KMS-11 (cell line): ENCODE results near the gene CFLAR.

Source experiments
- H2AFZ ChIP-seq: fragments of 200-600 bp; sonication (generic); 2 replicates; pipeline ENCODE4 v1.6.1; 2016; ENCODE audit warnings: antibody characterized with exemption, mixed run types, low read depth
- H3K27ac ChIP-seq: fragments of 200-600 bp; sonication (generic); 2 replicates; pipeline ENCODE4 v1.6.1; 2016; ENCODE audit warnings: mild to moderate bottlenecking, mixed run types
- H3K27me3 ChIP-seq: fragments of 200-600 bp; sonication (generic); 2 replicates; pipeline ENCODE4 v1.6.1; 2017; ENCODE audit warnings: mild to moderate bottlenecking, low read depth, mixed run types, moderate library complexity; ENCODE audit not compliant: insufficient read depth
- H3K36me3 ChIP-seq: fragments of 200-600 bp; sonication (generic); 2 replicates; pipeline ENCODE4 v1.6.1; 2017; ENCODE audit warnings: mild to moderate bottlenecking, mixed run types; ENCODE audit not compliant: insufficient read depth
- H3K4me1 ChIP-seq: fragments of 200-600 bp; sonication (generic); 2 replicates; pipeline ENCODE4 v1.6.1; 2016; ENCODE audit warnings: mild to moderate bottlenecking, low read depth, mixed run types; ENCODE audit not compliant: poor library complexity, severe bottlenecking
- H3K4me2 ChIP-seq: fragments of 200-600 bp; sonication (generic); 2 replicates; pipeline ENCODE4 v1.7.0; 2016; ENCODE audit warnings: mild to moderate bottlenecking, mixed run types
- H3K4me3 ChIP-seq: fragments of 200-600 bp; sonication (generic); IDR thresholded peaks from 2 replicates; pipeline ENCODE4 v1.6.1; 2017; ENCODE audit warnings: low read depth, low read length, mixed read lengths; ENCODE audit not compliant: insufficient read depth
- H3K79me2 ChIP-seq: fragments of 200-600 bp; sonication (generic); 2 replicates; pipeline ENCODE4 v1.6.1; 2016; ENCODE audit warnings: low read depth, mixed run types; ENCODE audit not compliant: insufficient read depth
- H3K9ac ChIP-seq: fragments of 200-600 bp; sonication (generic); 2 replicates; pipeline ENCODE4 v1.6.1; 2016; ENCODE audit warnings: mild to moderate bottlenecking, mixed run types
- H4K20me1 ChIP-seq: fragments of 200-600 bp; sonication (generic); 2 replicates; pipeline ENCODE4 v1.6.1; 2016; ENCODE audit warnings: mild to moderate bottlenecking, mixed run types; ENCODE audit not compliant: insufficient read depth
- CTCF ChIP-seq: fragments of 200-600 bp; sonication (generic); conservative IDR thresholded peaks from 2 replicates; pipeline ENCODE4 v1.6.1; 2017; ENCODE audit warnings: low read depth, mild to moderate bottlenecking, antibody characterized with exemption, low read length, moderate library complexity, mixed read lengths

Gene CFLAR

DNA sequence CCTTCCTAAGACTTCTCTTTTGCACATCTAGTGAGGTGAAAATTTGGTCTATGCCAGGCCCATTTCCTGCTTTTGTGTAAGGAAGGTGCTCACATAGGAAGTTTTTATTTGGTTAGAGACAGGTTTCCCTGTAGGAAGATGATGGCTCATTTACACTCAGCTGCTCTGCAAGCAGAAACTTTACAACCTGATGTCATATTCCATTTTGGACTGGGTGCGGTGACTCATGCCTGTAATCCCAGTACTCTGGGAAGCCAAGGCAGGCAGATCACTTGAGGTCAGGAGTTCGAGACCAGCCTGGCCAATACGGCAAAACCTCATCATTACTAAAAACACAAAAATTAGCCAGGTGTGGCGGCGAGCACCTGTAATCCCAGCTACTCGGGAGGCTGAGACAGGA lies 102.8 kb downstream of the CFLAR start:
- Histone ChIP-seq H3K4me2 (peak overlapping the region; percentile 10; the same call in 1 of the 2 replicates), H4K20me1 (no peaks in the 10 kb centered on the region), H3K27ac (peak overlapping the region; percentile 66; the same call in 1 of the 2 replicates), H2AFZ (no peak overlapping the region), H3K27me3 (no peaks in the 10 kb centered on the region), H3K79me2 (no peaks in the 10 kb centered on the region), H3K36me3 (no peaks in the 10 kb centered on the region; the same call in 1 of the 2 replicates), H3K4me3 (no peak overlapping the region), H3K4me1 (peaks cover 78% of the 10 kb centered on the region), H3K9ac (no peak overlapping the region)
- no peak for TF ChIP-seq CTCF

GRCh38 chr2:201219328-201220096 lies 103.5 kb downstream of the CFLAR start:
- Histone ChIP-seq H3K9ac (no peak overlapping the region), H3K4me1 (peaks cover 85% of the 10 kb centered on the region), H4K20me1 (no peaks in the 10 kb centered on the region), H3K36me3 (no peaks in the 10 kb centered on the region; the same call in 1 of the 2 replicates), H2AFZ (no peak overlapping the region), H3K4me2 (peak overlapping the region; percentile 90), H3K27me3 (no peaks in the 10 kb centered on the region), H3K27ac (peak overlapping the region; percentile 66), H3K79me2 (no peaks in the 10 kb centered on the region), H3K4me3 (no peak overlapping the region)
- no peak for TF ChIP-seq CTCF

GRCh38 chr2:201220102-201220570 lies 104.2 kb downstream of the CFLAR start:
- H3K36me3 ChIP-seq, result no peaks in the 10 kb centered on the region; the same call in 1 of the 2 replicates
- H3K27ac ChIP-seq, result peak overlapping the region; percentile 66
- no peak for TF ChIP-seq CTCF
- no peaks in the 10 kb centered on the region for H3K27me3 ChIP-seq
- peak overlapping the region; percentile 90 for H3K4me2 ChIP-seq
- H3K4me1 ChIP-seq, result peaks cover 91% of the 10 kb centered on the region
- no peaks in the 10 kb centered on the region for H3K79me2 ChIP-seq
- no peak overlapping the region for H2AFZ ChIP-seq
- no peak overlapping the region for H3K9ac ChIP-seq
- no peaks in the 10 kb centered on the region for H4K20me1 ChIP-seq
- H3K4me3 ChIP-seq, result no peak overlapping the region

DNA sequence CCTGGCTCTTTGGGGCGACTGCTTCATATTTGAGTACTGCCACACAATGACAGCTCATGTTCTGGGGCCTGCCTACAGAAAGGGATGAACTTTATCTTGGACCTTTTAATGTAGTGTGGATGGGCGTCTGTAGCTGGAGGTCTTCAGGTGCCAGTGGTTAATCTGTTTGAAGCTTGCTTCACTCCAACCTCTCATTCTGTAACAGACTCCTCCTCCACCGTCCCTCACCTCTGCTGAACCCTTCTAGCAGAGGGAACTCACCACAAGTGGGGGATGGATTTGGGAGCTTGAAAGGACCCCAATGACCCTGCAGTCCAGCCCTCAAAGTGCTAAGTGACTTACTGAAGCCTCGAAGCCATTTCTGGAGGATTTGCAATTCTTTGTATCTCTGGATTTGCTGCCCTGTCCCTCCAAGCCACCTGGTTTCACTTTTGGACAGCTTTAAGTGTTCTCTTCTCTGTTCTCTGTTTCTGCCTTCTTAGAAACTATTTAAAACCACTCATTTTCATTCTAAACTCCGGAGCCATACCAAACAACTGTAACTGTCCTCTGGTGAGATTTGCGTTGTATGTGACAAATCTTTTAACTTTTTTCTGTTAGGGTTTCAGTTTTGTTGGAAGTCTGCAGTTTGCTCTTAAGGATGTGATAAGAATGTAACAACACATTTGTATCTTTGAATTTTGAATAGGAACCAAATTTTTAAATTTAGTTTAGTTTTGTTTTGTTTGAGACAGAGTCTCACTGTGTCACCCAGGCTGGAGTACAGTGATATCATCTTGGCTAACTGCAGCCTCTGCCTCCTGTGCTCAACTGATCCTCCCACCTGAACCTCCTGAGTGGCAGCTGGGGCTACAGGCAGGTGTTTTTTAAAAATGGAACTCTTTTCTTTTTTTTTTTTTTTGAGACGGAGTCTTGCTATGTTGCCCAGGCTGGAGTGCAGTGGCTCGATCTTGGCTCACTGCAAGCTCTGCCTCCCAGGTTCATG lies 107.4 kb downstream of the CFLAR start:
- TF ChIP-seq CTCF, result no peak
- peak overlapping the region; percentile 84 for H3K27ac ChIP-seq

More for the DNA sequence above, 107.4 kb downstream of the CFLAR start:
- H4K20me1 ChIP-seq, result no peaks in the 10 kb centered on the region
- H3K4me2 ChIP-seq, result peak overlapping the region; percentile 79
- peak overlapping the region; percentile 61 for H3K4me3 ChIP-seq
- H2AFZ ChIP-seq, result peak overlapping the region; percentile 28; the same call in 1 of the 2 replicates
- H3K36me3 ChIP-seq, result no peaks in the 10 kb centered on the region
- H3K4me1 ChIP-seq, result peaks cover 88% of the 10 kb centered on the region
- no peaks in the 10 kb centered on the region for H3K27me3 ChIP-seq
- peak overlapping the region; percentile 44 for H3K9ac ChIP-seq
- H3K79me2 ChIP-seq, result no peaks in the 10 kb centered on the region
